BE2C (cell line): Measurements from ENCODE around the gene C1D.

Experiments used
- DNase-seq: peaks from one replicate; pipeline ENCODE4 v3.0.0-alpha.2; 2020
- H3K27me3 ChIP-seq: fragments of 250-450 bp; sonication (Bioruptor Pico); 2 replicates; pipeline ENCODE4 v1.5.1; 2020; ENCODE audit warnings: mild to moderate bottlenecking
- H3K36me3 ChIP-seq: fragments of 250-450 bp; sonication (Bioruptor Pico); 2 replicates; pipeline ENCODE4 v1.5.1; 2020; ENCODE audit warnings: mild to moderate bottlenecking
- H3K4me1 ChIP-seq: fragments of 250-450 bp; sonication (Bioruptor Pico); 2 replicates; pipeline ENCODE4 v1.5.1; 2020
- H3K4me3 ChIP-seq: 2 replicates; pipeline ENCODE4 v1.5.1; 2011; ENCODE audit warnings: low read depth, low read length
- H3K9me3 ChIP-seq: fragments of 250-450 bp; sonication (Bioruptor Pico); 2 replicates; pipeline ENCODE4 v1.5.1; 2020
- TF ChIP-seq, protein P1 (sequence below): IDR thresholded peaks from 2 replicates; pipeline ENCODE4 v1.5.1; 2012; ENCODE audit warnings: mild to moderate bottlenecking, low read depth, low read length

Gene C1D

DNA sequence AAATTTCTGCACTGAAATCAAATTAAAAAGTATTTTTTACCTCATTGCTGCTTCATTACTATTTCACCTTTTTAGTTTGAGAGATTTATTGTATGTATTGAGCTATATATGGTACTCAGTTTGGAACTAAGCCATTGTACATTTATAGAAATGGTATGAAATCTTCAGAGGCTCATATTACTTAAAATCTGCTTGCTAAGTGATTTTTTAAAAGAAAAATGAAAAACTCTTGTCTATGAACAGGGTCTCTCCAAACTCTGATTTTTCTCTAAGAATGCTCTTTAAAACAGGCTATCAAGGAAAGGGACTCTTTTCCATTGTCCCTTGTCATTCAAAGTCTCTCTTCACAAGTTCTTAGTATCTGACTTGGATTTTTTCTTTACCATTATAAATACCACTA lies 31.8 kb downstream of the C1D start:
- Histone ChIP-seq H3K4me3 (no peak overlapping the region), H3K9me3 (no peaks in the 10 kb centered on the region), H3K36me3 (no peaks in the 10 kb centered on the region), H3K27me3 (no peaks in the 10 kb centered on the region), H3K4me1 (no peaks in the 10 kb centered on the region; the same call in 1 of the 2 replicates)
- TF ChIP-seq, protein P1, sequence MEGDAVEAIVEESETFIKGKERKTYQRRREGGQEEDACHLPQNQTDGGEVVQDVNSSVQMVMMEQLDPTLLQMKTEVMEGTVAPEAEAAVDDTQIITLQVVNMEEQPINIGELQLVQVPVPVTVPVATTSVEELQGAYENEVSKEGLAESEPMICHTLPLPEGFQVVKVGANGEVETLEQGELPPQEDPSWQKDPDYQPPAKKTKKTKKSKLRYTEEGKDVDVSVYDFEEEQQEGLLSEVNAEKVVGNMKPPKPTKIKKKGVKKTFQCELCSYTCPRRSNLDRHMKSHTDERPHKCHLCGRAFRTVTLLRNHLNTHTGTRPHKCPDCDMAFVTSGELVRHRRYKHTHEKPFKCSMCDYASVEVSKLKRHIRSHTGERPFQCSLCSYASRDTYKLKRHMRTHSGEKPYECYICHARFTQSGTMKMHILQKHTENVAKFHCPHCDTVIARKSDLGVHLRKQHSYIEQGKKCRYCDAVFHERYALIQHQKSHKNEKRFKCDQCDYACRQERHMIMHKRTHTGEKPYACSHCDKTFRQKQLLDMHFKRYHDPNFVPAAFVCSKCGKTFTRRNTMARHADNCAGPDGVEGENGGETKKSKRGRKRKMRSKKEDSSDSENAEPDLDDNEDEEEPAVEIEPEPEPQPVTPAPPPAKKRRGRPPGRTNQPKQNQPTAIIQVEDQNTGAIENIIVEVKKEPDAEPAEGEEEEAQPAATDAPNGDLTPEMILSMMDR = no peak
- no peak for DNase-seq

DNA sequence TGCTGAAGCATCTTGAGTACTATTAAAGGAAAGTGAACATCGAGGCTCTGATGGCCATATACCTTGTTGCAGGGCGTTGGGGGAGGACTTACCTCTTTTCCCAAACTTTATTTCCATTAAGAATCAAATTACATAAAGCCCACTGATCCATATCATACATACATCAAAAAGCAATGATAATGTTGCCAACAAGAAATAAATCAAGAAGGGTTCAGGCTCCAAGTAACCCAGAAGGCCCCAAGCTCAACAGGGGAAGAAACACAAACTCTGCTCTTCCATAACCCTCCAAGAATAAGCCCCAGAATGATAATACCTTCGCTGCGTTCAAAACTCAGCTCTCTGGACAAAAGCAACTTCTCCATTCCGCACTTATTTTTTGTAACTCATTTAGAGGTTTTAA lies 32.3 kb downstream of the C1D start:
- Histone ChIP-seq H3K9me3 (no peaks in the 10 kb centered on the region), H3K27me3 (no peaks in the 10 kb centered on the region), H3K4me1 (no peaks in the 10 kb centered on the region; the same call in 1 of the 2 replicates), H3K36me3 (no peaks in the 10 kb centered on the region), H3K4me3 (no peak overlapping the region)
- no peak for DNase-seq
- TF ChIP-seq, protein P1 = no peak

DNA sequence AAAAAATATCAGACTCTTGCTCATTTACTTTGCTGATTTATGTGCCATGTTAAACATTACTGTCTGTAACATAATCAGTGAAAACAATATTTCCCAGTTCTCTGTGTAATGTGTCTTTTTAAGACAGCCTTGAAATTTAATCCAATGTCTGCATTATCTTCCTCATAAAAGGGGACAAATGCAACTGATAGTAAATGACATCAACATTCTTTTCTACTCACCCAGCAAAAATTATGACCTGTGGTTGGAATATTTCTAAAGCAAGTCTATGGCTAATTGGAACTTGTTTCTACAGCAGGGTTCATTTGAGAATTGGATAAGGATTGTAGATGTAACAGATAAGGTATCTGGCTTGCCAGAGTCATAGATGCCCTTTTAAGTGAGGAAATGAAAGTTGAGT lies 34.8 kb downstream of the C1D start:
- no peaks in the 10 kb centered on the region for H3K36me3 ChIP-seq
- no peak for DNase-seq
- H3K4me3 ChIP-seq = no peak overlapping the region
- H3K9me3 ChIP-seq = no peaks in the 10 kb centered on the region
- TF ChIP-seq, protein P1 = no peak
- H3K27me3 ChIP-seq = no peaks in the 10 kb centered on the region
- no peaks in the 10 kb centered on the region; the same call in 1 of the 2 replicates for H3K4me1 ChIP-seq

DNA sequence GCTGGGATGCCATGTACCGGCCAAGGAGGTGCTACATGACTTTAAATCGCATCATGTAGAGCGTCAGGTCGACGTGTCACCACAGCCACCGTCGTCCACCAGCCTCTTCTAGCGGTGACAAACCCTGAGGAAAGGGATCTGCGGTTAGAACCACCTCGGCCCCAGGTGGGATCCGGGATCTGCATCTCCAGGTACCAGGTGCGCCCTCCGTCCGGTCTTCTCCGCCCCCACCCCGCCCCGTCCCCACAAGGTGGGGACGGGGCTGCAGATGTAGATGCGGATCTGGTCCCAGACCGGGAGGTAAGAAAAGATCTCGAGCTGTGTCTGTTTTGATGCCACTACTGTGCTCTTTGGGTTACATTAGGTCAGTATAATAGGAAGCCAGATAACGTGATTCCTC lies 38.4 kb downstream of the C1D start:
- Histone ChIP-seq H3K4me1 (no peaks in the 10 kb centered on the region; the same call in 1 of the 2 replicates), H3K9me3 (no peaks in the 10 kb centered on the region), H3K27me3 (no peaks in the 10 kb centered on the region), H3K4me3 (no peak overlapping the region), H3K36me3 (no peaks in the 10 kb centered on the region)
- DNase-seq = no peak
- TF ChIP-seq, protein P1 = no peak

DNA sequence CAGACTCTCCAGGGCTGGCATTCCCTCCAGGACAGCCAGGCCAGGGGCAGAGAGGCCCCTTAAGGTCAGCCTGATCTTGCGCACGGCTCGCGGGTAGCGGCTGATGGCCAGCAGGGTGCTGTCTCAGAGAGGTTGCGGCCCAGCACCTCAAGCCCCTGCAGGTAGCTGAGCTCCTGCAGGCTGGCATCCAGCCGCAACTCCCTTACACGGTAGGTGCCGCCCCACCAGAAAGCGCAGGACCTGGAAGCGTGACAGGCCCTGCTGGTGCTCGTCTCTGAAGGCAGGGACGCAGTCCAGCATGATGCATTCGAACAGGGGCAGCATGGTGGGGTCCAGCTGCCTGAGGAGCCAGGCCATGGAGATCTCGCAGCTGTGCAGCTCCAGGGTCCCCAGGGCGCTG lies 38.9 kb downstream of the C1D start:
- Histone ChIP-seq H3K4me3 (no peak overlapping the region), H3K4me1 (no peaks in the 10 kb centered on the region; the same call in 1 of the 2 replicates), H3K27me3 (no peaks in the 10 kb centered on the region), H3K9me3 (no peaks in the 10 kb centered on the region), H3K36me3 (no peaks in the 10 kb centered on the region)
- no peak for DNase-seq
- TF ChIP-seq, protein P1 = no peak

DNA sequence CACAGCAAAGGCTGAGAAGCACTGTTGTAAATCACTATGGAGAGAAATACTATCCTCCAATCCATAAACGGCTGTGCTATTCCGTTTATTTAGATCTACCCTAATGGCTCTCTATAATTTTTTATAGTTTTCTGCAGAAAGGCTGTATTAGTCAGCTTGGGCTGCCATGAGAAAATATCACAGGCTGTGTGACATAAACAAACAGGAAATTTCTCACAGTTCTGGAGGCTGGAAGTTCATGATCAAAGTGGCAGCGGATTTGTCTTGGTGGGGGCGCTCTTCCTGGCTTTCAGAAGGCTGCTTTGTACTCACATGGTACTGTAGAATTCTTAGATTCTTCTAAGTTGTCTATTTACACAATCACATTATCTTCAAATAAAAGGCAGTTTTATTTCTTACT lies 44.1 kb downstream of the C1D start:
- Histone ChIP-seq H3K36me3 (no peaks in the 10 kb centered on the region), H3K27me3 (no peaks in the 10 kb centered on the region), H3K4me3 (no peak overlapping the region), H3K4me1 (no peaks in the 10 kb centered on the region), H3K9me3 (no peaks in the 10 kb centered on the region)
- no peak for DNase-seq
- TF ChIP-seq, protein P1 = no peak
